Ectodermal cell (in vitro differentiated cells): ENCODE measurements around the gene XRCC1.
A peak's percentile ranks its signal among the peaks of the same experiment; 100 is the strongest.

ENCODE experiments used
- H3K27ac ChIP-seq: 2 replicates; pipeline ENCODE4 v1.7.0; 2013; ENCODE audit warnings: mild to moderate bottlenecking, low read depth, low read length; ENCODE audit not compliant: insufficient read depth, poor library complexity, severe bottlenecking
- H3K27me3 ChIP-seq: 2 replicates; pipeline ENCODE4 v1.7.0; 2013; ENCODE audit warnings: mild to moderate bottlenecking, low read length; ENCODE audit not compliant: insufficient read depth, control insufficient read depth, poor library complexity, severe bottlenecking
- H3K36me3 ChIP-seq: one replicate; pipeline ENCODE4 v1.7.0; 2013; ENCODE audit warnings: low read length; ENCODE audit not compliant: control insufficient read depth, insufficient read depth
- H3K4me1 ChIP-seq: one replicate; pipeline ENCODE4 v1.7.0; 2013; ENCODE audit warnings: low read length; ENCODE audit not compliant: control insufficient read depth, insufficient read depth
- H3K4me3 ChIP-seq: 2 replicates; pipeline ENCODE4 v1.7.0; 2013; ENCODE audit warnings: low read depth, low read length, control low read depth; ENCODE audit not compliant: insufficient read depth
- H3K9me3 ChIP-seq: 2 replicates; pipeline ENCODE4 v1.7.0; 2013; ENCODE audit warnings: mild to moderate bottlenecking, low read length, moderate library complexity; ENCODE audit not compliant: control insufficient read depth
- WGBS, 2 experiments: methylation state at CpG; one replicate each; pipeline ENCODE4 v1.1.7; 2013; ENCODE audit warnings: missing lambda C conversion rate in 2 of 2; 5-methylcytosine and 5-hydroxymethylcytosine counted together

Gene XRCC1

GRCh38 chr19:43546581-43546980 lies 28.7 kb downstream of the XRCC1 start:
- 90 to 94% methylated on average over 3 of the region's 3 CpGs for WGBS, 2 experiments
- no peaks in the 10 kb centered on the region for H3K27me3 ChIP-seq
- H3K4me1 ChIP-seq = no peaks in the 10 kb centered on the region
- H3K27ac ChIP-seq = no peak overlapping the region
- no peaks in the 10 kb centered on the region for H3K9me3 ChIP-seq
- H3K4me3 ChIP-seq = no peak overlapping the region
- peaks cover 50% of the 10 kb centered on the region for H3K36me3 ChIP-seq

GRCh38 chr19:43545981-43546380 lies 29.3 kb downstream of the XRCC1 start:
- Histone ChIP-seq H3K4me1 (no peaks in the 10 kb centered on the region), H3K27me3 (no peaks in the 10 kb centered on the region), H3K36me3 (peaks cover 45% of the 10 kb centered on the region), H3K9me3 (no peaks in the 10 kb centered on the region), H3K27ac (no peak overlapping the region), H3K4me3 (no peak overlapping the region)
- 83 to 91% methylated on average over 2 of the region's 2 CpGs for WGBS, 2 experiments

DNA sequence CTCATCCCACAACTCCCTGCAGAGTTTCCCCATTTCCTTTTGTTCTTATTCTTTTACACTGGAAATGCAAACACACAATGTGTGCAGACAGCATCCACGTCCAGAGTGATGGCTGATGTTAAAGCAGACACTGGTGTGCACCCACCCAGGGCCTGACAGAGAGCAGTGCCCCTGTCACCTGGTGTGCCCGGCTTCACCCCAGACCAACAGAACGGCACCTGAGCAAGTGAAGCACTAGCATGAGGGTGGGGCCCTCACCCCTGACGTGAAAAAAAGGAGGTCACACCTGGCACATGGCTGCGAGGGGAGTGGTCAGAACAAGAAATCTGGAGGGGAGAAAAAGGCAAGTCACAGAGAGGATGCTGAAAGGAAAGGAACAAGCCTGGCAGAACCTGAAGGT lies 30.1 kb downstream of the XRCC1 start:
- WGBS, 2 experiments = 91 to 93% methylated on average over 5 of the region's 5 CpGs
- Histone ChIP-seq H3K9me3 (no peaks in the 10 kb centered on the region), H3K4me3 (no peak overlapping the region), H3K36me3 (peaks cover 48% of the 10 kb centered on the region), H3K27me3 (no peaks in the 10 kb centered on the region), H3K27ac (no peak overlapping the region), H3K4me1 (no peaks in the 10 kb centered on the region)

GRCh38 chr19:43544077-43544476 lies 31.2 kb downstream of the XRCC1 start:
- H3K9me3 ChIP-seq = peaks cover 2% of the 10 kb centered on the region
- H3K4me3 ChIP-seq = no peak overlapping the region
- H3K27me3 ChIP-seq = no peaks in the 10 kb centered on the region
- peaks cover 49% of the 10 kb centered on the region for H3K36me3 ChIP-seq
- no peak overlapping the region for H3K27ac ChIP-seq
- WGBS, 2 experiments = 96 to 98% methylated on average over 9 of the region's 9 CpGs
- no peaks in the 10 kb centered on the region for H3K4me1 ChIP-seq

DNA sequence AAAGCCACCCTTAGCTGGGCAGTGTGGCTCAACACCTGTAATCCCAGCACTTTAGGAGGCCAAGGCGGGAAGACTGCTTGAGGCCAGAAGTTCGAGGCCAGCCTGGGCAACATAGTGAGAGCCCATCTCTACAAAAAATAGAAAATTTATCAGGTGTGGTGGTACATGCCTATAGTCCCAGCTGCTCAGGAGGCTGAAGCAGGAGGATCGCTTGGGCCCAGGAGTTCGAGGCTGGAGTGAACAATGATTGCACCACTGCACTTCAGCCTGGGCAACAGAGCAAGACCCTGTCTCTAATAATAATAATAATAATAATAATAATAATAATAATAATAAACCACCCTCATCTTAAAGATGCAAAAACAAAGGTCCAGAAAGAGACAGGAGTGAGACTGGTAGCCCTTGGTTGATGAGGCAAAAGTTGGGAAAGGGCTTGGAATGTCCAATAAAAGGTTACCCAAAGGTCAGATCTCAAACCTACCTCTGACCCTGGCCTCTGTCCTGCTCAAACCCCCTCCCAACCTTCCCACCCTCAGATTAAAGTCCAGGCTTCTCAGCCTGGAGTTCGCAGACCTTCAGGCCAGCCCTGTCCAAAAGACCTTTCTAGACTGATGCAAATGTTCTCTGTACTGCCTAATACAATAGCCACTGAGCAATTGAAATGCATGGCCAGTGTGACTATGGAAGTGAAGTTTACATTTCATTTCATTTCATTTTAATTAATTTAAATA lies 33.2 kb downstream of the XRCC1 start:
- 95 to 97% methylated on average over 5 of the region's 5 CpGs for WGBS, 2 experiments
- Histone ChIP-seq H3K4me3 (no peak overlapping the region), H3K36me3 (peaks cover 53% of the 10 kb centered on the region), H3K27me3 (no peaks in the 10 kb centered on the region), H3K9me3 (peaks cover 2% of the 10 kb centered on the region), H3K4me1 (no peaks in the 10 kb centered on the region), H3K27ac (no peak overlapping the region)

- H3K9me3 ChIP-seq = peaks cover 2% of the 10 kb centered on the region
- no peaks in the 10 kb centered on the region for H3K4me1 ChIP-seq
- no peaks in the 10 kb centered on the region for H3K27me3 ChIP-seq
- H3K4me3 ChIP-seq = no peak overlapping the region
- H3K36me3 ChIP-seq = peaks cover 50% of the 10 kb centered on the region
- WGBS, 2 experiments = 65 to 66% methylated on average over 3 of the region's 3 CpGs
- no peak overlapping the region for H3K27ac ChIP-seq
Measured at GRCh38 chr19:43540381-43540780, 34.9 kb downstream of the XRCC1 start.

GRCh38 chr19:43538922-43539321 lies 36.4 kb downstream of the XRCC1 start:
- H3K9me3 ChIP-seq = peaks cover 2% of the 10 kb centered on the region
- no peak overlapping the region for H3K4me3 ChIP-seq
- H3K36me3 ChIP-seq = peaks cover 46% of the 10 kb centered on the region
- H3K27ac ChIP-seq = no peak overlapping the region
- H3K4me1 ChIP-seq = peaks cover 5% of the 10 kb centered on the region
- H3K27me3 ChIP-seq = no peaks in the 10 kb centered on the region

DNA sequence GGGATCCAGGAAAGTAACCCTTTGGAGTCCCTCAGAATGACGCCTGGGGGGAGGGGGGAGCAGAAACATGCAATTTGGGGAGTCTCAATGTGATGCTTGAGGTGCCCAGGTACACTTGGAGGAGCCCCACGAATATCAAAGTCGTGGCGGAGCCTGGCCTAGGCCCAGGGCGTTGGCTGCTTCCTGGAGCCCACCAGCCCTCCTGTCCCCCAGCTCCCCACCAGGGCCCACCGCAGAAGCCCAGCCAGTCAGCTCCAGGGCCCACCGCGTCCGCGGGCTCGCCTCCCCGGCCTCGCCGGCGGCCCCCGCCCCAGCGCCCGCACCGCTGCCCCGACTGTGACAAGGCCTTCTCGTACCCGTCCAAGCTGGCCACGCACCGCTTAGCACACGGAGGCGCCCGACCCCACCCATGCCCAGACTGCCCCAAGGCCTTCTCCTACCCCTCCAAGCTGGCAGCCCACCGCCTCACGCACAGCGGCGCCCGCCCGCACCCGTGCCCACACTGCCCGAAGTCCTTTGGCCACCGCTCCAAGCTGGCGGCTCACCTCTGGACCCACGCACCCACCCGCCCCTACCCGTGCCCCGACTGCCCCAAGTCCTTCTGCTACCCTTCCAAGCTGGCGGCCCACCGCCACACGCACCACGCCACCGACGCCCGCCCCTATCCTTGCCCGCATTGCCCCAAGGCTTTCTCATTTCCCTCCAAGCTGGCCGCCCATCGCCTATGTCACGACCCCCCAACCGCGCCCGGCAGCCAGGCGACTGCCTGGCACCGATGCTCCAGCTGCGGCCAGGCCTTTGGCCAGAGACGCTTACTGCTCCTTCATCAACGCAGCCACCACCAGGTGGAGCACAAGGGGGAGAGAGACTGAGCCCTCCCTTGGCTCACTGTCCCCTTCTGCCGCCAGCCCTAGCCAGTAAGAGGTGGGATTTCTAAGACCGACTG lies 40.2 kb downstream of the XRCC1 start:
- peaks cover 19% of the 10 kb centered on the region for H3K36me3 ChIP-seq
- 83 to 84% methylated on average over 62 of the region's 62 CpGs for WGBS, 2 experiments
- H3K9me3 ChIP-seq = peaks cover 2% of the 10 kb centered on the region
- H3K4me1 ChIP-seq = peaks cover 10% of the 10 kb centered on the region
- H3K27me3 ChIP-seq = no peaks in the 10 kb centered on the region
- no peak overlapping the region for H3K4me3 ChIP-seq
- no peak overlapping the region for H3K27ac ChIP-seq

DNA sequence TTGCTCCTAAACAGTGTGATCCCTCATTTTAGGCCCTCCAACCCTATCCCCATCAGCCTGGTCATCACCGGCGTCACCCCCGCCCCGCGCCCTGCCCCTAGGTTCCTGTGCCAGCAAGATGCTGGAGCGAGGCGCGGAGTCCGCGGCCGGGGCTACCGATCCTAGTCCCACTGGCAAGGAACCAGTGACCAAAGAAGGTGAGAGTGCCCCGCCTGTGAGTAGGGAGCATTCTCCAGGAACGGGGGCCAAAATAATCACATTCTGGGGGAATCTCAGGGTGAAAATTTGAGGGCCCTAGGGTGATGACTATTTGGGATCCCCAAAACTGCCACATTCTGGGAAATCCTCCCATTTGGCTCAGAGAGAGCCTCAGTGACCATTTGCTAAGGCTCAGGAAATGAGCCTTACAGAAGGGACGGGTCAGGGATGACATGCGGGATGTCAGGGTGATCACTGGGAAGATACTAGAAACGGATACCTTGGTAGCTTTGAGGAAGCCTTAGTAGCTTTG lies 41.0 kb downstream of the XRCC1 start:
- no peaks in the 10 kb centered on the region for H3K27me3 ChIP-seq
- H3K36me3 ChIP-seq = peaks cover 13% of the 10 kb centered on the region
- H3K27ac ChIP-seq = no peak overlapping the region
- peaks cover 2% of the 10 kb centered on the region for H3K9me3 ChIP-seq
- H3K4me1 ChIP-seq = peaks cover 10% of the 10 kb centered on the region
- peak overlapping the region; percentile 16 for H3K4me3 ChIP-seq
- 30 to 34% methylated on average over 17 of the region's 17 CpGs for WGBS, 2 experiments
